CD4-positive, alpha-beta T cell (primary cell): Measurements from ENCODE around the gene DGKB. TPM values are rescaled to one million over a fixed set of nuclear protein-coding genes. Genes with fewer than 3 reads are reported as not detected.

Experiments
- ATAC-seq: fragments of 200-7000 bp; cut with Tn5 transposase; one replicate; pipeline ENCODE4 v1.10.0; 2022; ENCODE audit warnings: mild to moderate bottlenecking; ENCODE audit not compliant: poor library complexity
- CTCF ChIA-PET: fragments of 350-600 bp; sonication (Branson Sonifier 250); formaldehyde crosslinking; loops from one replicate; lab custom pipeline; 2021; ENCODE audit warnings: antibody characterized with exemption, inconsistent platforms; lab: Charles Lee
- POLR2A ChIA-PET: fragments of 350-600 bp; sonication (Branson Sonifier 250); formaldehyde crosslinking; loops from one replicate; lab custom pipeline; 2021; ENCODE audit warnings: antibody characterized with exemption, inconsistent platforms; lab: Charles Lee
- DNase-seq, 14 experiments: peaks; one replicate each; pipeline ENCODE4 v3.0.0-alpha.2; 2013 to 2020; ENCODE audit warnings: mixed read lengths in 2 of 14
- H3K27ac ChIP-seq, 2 donors: one replicate each; pipeline versions ENCODE4 v1.5.1 to v1.7.0; 2013; ENCODE audit warnings: low read length in 2 of 2, low read depth in 1 of 2, mild to moderate bottlenecking in 1 of 2
- H3K27me3 ChIP-seq, 2 experiments: 1 replicate in 1 of 2; 2 replicates in 1 of 2; pipeline versions ENCODE4 v1.6.1 to v1.7.0; 2013; ENCODE audit warnings: low read length in 2 of 2, control low read depth in 1 of 2, mild to moderate bottlenecking in 1 of 2, moderate library complexity in 1 of 2; ENCODE audit not compliant: insufficient read depth in 2 of 2, control insufficient read depth in 1 of 2
- H3K36me3 ChIP-seq: one replicate; pipeline ENCODE4 v1.6.1; 2013; ENCODE audit warnings: low read length, control low read depth; ENCODE audit not compliant: insufficient read depth
- H3K4me1 ChIP-seq: one replicate; pipeline ENCODE4 v1.6.1; 2013; ENCODE audit warnings: low read length, control low read depth; ENCODE audit not compliant: insufficient read depth
- H3K4me3 ChIP-seq: one replicate; pipeline ENCODE4 v1.5.1; 2013; ENCODE audit warnings: mild to moderate bottlenecking, low read length, moderate library complexity
- H3K9me3 ChIP-seq, 2 experiments: 1 replicate in 1 of 2; 2 replicates in 1 of 2; pipeline versions ENCODE4 v1.6.1 to v1.7.0; 2013; ENCODE audit warnings: low read length in 2 of 2, mild to moderate bottlenecking in 2 of 2, control low read depth in 1 of 2, moderate library complexity in 1 of 2; ENCODE audit not compliant: control insufficient read depth in 1 of 2, insufficient read depth in 1 of 2
- H3K27ac Mint-ChIP-seq: one replicate; pipeline ENCODE4 v1.8.0; 2020; ENCODE audit warnings: mixed read lengths
- H3K27me3 Mint-ChIP-seq: one replicate; pipeline ENCODE4 v1.8.0; 2021; ENCODE audit warnings: mixed read lengths
- H3K36me3 Mint-ChIP-seq: one replicate; pipeline ENCODE4 v1.8.0; 2021; ENCODE audit warnings: low read depth, mixed read lengths
- H3K4me1 Mint-ChIP-seq: one replicate; pipeline ENCODE4 v1.8.0; 2021; ENCODE audit warnings: low read depth, mixed read lengths
- H3K4me3 Mint-ChIP-seq: one replicate; pipeline ENCODE4 v1.8.0; 2020; ENCODE audit warnings: mild to moderate bottlenecking, mixed read lengths
- H3K9me3 Mint-ChIP-seq: one replicate; pipeline ENCODE4 v1.8.0; 2020; ENCODE audit warnings: mixed read lengths
- CTCF ChIP-seq: fragments of 200-600 bp; IDR thresholded peaks from one replicate; pipeline ENCODE4 v1.8.0; 2022; ENCODE audit warnings: antibody characterized with exemption, mild to moderate bottlenecking
- intact Hi-C, 2 experiments: fragments of 100-400 bp; cut with DNase I in 1 of 2; cut with micrococcal nuclease in 1 of 2; formaldehyde crosslinking; loops; one replicate each; pipeline versions ENCODE4 v1.15.1 to v1.9.0; 2023 to 2025; cut with DNase I, micrococcal nuclease
- total RNA-seq, 174 experiments: library from RNA in 2 of 174; stranded (reverse) in 2 of 174; gene quantifications; one replicate each; pipeline ENCODE4 v1.2.3 and lab custom pipeline; 2021 to 2026

DGKB gene
- total RNA-seq, 2 experiments from 2014 or later = not detected

- Mint-ChIP-seq H3K27ac (no peak overlapping the region), H3K27me3 (no peaks in the 10 kb centered on the region), H3K36me3 (no peaks in the 10 kb centered on the region), H3K4me3 (no peak overlapping the region), H3K4me1 (no peaks in the 10 kb centered on the region), H3K9me3 (peaks cover 2% of the 10 kb centered on the region)
- intact Hi-C loops = no loop called here
- H3K9me3 ChIP-seq = no peaks in the 10 kb centered on the region
- H3K36me3 ChIP-seq = no peaks in the 10 kb centered on the region
- no peak overlapping the region for H3K27ac ChIP-seq
- DNase-seq = no peak
- POLR2A ChIA-PET = no interaction called here
- CTCF ChIA-PET = no interaction called here
- no peak overlapping the region for H3K4me3 ChIP-seq
- no peaks in the 10 kb centered on the region for H3K4me1 ChIP-seq
- no peaks in the 10 kb centered on the region for H3K27me3 ChIP-seq
- TF ChIP-seq CTCF = no peak
- ATAC-seq = no peak
Observed at GRCh38 chr7:14800664-14801063, 101.9 kb downstream of the DGKB start.

GRCh38 chr7:14793151-14793550 is 109.4 kb downstream of the DGKB start:
- Histone ChIP-seq H3K4me1 (no peaks in the 10 kb centered on the region), H3K27me3 (no peaks in the 10 kb centered on the region), H3K9me3 (no peaks in the 10 kb centered on the region), H3K36me3 (no peaks in the 10 kb centered on the region), H3K4me3 (no peak overlapping the region), H3K27ac (no peak overlapping the region)
- no peaks in the 10 kb centered on the region for H3K4me1 Mint-ChIP-seq
- POLR2A ChIA-PET = no interaction called here
- H3K9me3 Mint-ChIP-seq = peaks cover 12% of the 10 kb centered on the region
- ATAC-seq (no peak), DNase-seq (no peak)
- no peak overlapping the region for H3K4me3 Mint-ChIP-seq
- H3K27me3 Mint-ChIP-seq = no peaks in the 10 kb centered on the region
- CTCF ChIA-PET = no interaction called here
- intact Hi-C loops = no loop called here
- TF ChIP-seq CTCF = no peak
- H3K27ac Mint-ChIP-seq = no peak overlapping the region
- H3K36me3 Mint-ChIP-seq = no peaks in the 10 kb centered on the region

GRCh38 chr7:14787551-14787950 is 115.0 kb downstream of the DGKB start:
- no peak overlapping the region for H3K27ac ChIP-seq
- H3K4me1 ChIP-seq = no peaks in the 10 kb centered on the region
- H3K36me3 ChIP-seq = no peaks in the 10 kb centered on the region
- no peaks in the 10 kb centered on the region for H3K4me1 Mint-ChIP-seq
- no peaks in the 10 kb centered on the region for H3K27me3 Mint-ChIP-seq
- no peaks in the 10 kb centered on the region for H3K27me3 ChIP-seq
- no peak for TF ChIP-seq CTCF
- H3K4me3 Mint-ChIP-seq = no peak overlapping the region
- H3K9me3 ChIP-seq = peaks cover 0 to 7% of the 10 kb centered on the region in 2 experiments
- H3K4me3 ChIP-seq = no peak overlapping the region
- no peak for DNase-seq
- no peak overlapping the region for H3K27ac Mint-ChIP-seq
- intact Hi-C loops = no loop called here
- POLR2A ChIA-PET = no interaction called here
- CTCF ChIA-PET = no interaction called here
- no peak for ATAC-seq
- peaks cover 6% of the 10 kb centered on the region for H3K9me3 Mint-ChIP-seq
- H3K36me3 Mint-ChIP-seq = no peaks in the 10 kb centered on the region
